HG03354 (cell line): ENCODE measurements around the gene SLC22A4.

ENCODE experiments used
- ATAC-seq: cut with Tn5 transposase; IDR thresholded peaks from one replicate; pipeline ENCODE4 v1.9.1; 2021; ENCODE audit warnings: mild to moderate bottlenecking; ENCODE audit not compliant: unreplicated experiment, poor library complexity, severe bottlenecking

SLC22A4 gene

DNA sequence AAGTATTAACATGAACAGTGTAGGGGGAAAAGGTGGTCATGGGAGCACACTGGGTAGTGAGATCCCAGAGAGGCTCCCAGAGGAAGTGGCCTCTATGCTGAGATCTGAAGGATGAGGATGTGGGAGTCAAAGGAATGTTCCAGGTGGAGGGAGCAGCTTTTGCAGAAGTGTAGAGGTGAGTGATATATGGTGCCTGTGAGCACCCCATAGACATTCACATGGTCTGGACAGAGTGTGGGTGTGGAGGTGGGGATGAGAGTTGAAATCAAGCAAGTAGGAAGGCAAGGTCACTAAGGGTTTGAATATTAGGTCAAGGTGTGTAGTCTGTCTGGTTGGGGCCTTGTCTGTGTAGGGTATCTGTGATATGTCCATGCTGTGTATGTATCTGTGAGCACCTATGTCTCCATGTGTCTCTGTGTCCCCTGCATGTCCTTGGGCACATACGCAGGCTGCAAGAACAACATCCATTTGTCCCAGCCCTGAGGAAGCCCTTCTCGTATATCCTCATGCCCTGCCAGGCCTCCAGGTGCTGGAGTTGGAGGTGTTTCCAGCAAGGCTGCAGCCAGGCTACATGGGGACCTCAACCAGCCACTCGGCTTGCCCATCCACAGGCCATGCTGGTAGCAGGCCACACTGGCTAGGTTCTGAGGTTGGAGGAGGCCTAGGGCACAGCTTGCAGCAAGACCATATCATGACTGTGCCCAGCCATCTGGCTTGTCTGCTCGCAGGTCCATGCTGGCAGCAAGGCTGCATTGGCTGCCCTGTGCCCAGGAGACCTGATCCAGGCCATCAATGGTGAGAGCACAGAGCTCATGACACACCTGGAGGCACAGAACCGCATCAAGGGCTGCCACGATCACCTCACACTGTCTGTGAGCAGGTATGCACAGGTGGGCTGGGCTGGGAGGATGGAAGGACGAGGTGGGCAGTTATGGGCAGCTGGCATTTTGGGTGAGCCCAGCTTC is 32.0 kb upstream of the SLC22A4 start:
- no peak for ATAC-seq

DNA sequence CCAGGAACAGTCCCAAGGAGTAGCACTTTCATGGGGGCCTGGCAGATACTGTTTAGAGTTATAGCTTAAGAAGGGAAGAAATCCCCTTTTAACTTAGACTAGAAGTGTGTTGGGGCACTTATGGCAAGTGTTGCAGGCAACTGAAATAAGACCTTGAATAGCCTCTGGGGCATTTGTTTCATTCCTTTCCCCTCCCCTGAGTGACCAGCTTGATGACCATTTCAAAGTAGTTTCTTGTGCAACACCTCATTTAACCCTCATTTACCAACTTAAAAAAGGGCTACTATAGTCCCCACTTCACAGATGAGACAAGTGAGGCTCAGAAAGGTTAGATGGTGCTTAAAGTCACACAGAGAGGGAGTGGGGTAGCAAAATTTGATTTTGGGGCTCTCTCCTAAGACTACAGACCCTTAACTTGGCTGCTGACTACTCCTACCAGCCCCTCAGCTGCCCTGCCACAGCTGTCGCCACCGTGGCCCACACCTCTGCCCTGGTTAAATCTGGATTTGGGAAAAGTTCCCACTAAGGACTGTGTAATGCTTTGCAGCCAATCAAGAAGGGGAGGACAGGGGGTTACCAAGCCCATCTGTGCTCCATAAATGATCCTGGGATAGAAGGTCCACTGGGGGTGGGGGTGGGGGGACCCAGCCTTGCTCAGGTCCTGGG is 31.2 kb upstream of the SLC22A4 start:
- ATAC-seq, result no peak

DNA sequence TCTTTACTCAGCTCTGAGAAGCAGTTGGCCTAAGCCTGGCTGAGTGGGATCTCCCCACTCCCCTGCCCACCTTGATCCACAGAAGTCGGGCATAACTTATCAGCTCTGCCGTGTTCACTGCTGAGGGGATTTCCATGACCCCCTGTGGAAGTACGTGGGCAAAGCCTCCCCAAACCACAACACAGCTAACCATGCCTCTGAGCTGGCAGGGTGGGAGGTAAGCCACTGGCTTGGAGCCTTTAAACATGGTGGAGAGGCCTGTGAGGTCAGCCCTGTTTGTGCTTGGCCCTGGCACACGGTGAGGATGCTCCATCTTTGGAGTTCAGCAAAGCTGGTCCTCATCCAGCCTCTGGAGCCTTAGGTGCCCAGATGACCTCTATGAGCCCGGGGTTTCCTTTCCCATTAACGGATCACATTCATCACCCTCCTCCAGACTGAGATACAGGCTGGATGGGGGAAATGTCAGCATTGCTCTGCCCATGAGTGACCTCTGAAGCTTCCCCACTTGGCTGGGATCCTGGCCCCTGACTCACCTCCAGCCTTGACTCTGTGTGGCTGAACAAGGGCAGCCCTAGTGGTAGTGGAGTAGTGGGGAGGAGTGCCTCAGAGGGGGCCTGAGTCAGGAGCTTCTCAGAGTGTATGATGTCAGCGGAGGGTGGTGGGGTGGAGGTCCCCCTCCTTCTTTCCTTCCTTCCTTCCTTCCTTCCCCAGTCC is 30.5 kb upstream of the SLC22A4 start:
- ATAC-seq, result no peak

DNA sequence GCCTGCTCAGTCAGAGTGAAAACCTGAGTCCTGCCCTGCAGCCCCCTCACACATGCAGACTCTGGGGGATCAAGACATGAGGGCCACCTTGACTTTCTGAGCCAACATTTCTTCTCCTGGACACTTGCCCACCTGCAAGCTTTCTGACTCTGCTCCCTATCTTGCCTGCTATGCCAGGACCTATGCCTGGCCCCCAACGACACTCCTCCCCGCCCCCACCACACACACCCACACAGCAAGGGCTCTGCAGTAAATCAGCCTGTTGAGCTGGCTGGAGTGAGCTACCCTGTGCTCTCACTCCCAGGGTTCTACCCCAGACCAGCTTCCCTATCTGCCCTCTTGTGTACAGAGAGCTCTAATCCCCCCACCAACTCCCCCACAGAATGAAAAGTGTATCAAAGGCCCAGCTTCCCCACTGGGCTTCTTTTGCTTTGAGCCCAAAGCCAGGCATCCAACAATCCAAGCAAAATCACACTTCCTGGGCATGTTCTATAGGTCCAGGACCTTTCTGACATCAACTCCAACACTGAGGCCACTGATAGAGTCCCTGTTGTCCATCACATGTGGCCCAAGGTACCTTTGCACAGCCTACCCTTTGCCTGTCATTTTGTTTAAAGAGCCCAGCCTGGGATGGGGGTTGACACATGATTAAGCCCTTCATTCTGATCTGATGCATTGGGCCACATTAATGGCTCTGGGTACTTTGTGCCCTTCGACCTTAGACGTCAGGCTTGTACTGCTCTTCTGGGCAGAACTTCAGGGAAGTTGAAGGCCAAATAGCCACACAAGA is 29.5 kb upstream of the SLC22A4 start:
- ATAC-seq, result no peak

DNA sequence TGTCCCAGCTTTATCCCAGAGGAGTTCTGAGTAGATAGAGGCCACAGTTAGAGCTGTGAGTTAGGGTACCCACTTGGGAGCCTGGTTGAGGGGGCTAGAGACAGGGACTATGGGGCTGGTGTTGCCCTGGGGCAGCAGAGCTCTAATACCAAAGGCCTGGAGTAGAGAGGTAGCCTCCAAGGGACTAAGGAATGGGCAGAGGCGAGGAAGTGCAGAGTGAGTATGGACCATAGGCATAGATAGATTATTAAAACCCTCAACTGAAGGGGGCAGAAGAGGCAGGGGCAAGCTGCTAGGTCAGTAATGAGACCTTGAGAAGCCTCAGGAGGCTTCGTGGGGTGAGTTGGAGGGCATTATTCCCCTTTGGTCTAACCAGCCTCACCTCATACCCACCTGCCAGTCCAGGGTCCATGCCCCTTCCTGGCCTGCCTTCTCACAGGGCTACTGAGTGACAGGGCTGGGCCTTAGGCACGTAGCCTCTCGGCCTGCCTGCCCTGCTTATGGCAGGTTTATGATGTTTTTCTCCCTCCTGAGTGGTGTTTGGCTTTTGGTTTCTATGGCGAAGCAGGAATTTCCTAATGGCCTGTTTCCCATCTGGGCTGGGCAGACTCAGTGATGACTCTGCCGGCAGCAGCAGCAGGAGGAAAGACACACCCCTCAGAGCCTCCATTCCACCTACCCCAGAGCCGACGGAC is 28.7 kb upstream of the SLC22A4 start:
- ATAC-seq, result no peak

DNA sequence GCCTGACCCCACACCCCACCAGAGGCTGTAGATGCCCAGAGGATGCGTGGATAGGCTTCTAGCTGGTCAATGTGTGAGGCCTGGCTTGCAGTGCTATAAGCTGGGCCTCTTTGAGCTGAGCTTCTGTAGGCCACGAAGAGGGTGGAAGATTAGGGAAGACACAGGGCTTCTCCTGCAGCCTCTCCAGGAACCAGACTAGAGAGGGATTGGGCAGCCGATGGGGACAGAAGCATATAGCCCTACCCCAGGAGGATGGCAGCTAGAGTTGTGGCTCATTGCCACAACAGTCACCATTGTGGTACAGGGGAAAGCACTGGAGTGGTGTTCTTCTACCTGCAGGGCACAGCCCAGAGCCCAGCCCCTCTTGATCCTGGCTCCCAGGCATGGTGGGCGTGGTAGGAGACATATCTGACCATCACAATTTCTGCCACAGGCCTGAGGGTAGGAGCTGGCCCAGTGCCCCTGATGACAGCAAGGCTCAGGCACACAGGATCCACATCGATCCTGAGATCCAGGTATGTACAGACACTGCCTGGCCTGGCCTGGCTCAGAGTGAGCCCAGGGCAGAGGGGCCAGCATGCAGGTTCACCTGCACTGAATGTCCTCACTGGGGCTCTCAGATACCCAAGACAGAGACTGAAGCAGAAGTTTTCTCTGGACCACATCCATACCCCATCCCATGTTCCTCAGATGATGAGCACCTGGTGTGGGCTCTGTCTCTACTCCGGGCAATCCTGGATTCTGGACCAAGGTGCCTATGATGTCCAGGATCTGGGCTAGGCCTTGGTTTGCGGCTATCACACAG is 28.0 kb upstream of the SLC22A4 start:
- no peak for ATAC-seq

DNA sequence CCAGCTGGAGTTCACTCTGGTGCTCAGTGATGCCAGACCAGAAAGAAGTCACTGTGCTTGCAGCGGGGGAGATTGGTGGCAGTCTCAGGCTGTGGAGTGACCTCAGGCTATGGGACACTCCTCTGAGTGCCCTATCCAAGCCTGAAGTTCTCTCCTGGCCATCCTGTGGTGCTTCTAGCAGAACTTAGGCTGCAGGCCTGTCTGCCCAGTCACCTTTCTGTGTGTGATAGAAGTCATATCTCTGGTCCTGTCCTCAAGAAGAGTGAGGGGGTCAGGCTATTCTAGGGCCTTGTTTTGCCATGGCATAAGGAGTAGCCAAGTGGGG is 27.4 kb upstream of the SLC22A4 start:
- ATAC-seq, result no peak

DNA sequence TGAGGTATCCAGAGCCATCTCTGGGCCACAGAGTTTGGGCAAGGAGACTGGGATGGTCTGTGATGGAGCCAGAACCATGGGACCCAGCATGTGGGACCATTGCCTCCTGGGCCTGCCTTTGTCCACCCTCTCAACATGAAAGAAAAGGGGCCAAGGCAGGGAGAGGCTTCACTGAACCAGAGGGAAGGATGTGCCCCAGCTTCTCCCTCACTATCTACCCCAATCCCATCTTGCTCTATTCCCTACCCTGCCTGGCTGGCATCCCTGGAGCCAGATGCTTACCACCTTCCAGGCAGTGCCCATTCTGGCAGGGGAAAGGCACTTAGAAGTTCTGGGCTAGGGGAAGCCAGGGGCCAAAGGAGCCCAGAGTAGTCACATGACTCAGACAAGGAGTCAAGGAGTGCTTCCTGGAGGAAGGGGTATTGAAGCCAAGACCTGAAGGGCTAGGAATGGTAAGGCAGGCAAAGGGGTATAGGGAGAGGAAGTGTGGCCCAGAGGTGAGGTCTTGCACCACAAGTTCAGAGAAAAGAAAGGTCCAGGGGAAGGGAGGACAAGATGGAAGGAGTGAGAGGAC is 26.9 kb upstream of the SLC22A4 start:
- no peak for ATAC-seq

DNA sequence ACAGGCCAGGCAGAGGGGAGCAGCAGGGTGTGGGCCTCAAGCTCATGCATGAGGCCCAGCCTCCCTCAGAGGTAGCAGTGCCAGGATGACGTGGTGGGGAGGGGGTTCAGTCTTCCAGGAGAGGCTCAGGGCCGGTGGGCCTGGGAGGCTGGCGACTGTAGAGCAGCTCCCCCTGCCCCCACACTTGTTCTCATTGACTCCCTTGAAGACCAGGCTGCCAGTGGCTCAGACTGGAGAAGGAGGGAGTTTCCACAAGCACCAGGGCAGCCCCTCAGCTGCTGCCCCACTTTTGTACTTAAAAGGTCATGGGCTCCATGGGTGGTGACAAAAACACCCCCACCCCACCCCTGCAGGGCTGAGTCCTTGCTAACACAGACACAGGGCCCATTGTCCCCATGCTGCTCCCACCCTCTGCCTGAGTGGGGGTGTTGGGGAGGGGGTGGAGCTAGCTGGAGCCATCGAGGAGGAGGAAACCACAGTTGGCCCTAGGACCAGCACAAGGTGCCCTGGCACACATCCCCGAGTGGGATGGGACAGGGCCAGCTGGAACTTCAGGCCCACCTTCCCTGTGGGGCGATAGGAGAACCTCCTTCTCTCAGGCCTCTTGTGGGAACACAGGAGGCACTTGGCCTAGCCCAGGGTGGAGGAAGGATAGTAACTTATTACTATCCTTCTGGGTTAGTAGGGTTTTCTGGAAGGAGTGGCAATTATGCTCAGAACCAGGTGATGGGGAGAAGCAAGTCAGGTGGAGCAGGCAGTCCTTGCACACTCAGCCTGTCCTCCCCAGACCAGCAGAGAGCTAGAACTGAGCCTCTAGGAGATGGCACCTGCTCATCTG is 26.0 kb upstream of the SLC22A4 start:
- ATAC-seq, result peak; percentile 14

DNA sequence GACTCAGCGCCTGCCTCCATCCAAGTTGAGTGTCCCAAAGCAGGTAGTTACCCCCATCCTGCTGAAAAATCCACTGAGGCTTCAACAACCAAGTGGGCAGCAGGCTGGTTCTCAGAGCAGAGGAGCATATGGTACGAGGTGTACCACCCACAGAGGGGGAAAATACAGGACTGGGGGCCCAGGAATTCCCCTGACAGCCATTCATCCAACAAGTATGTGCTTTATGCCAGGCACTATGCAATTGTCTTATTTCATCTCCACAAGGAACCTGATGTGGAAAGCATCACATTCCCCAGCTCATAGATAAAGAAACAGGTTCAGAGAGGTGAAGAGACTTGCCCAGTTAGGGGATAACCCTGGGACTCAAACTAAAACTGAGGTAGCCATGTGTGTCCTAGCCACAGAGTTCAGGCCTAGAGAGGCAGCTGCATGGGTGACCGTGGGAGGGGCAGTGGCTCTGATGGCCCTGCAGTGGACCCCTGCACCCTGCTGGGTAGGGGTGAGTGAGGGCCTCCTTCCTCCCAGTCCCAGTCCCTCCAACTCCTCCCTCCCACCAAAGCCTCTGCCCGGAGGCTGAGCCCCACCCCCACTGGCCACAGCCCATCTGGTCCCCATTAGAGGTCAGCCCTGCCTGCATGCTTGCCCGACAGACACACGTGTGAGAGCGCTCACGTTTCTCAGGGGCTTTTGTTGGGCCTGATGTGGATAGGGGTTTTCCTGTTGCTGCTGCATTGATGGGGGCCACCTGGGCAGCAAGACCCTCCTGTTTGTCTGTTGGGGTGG is 25.2 kb upstream of the SLC22A4 start:
- ATAC-seq, result peak; percentile 71

DNA sequence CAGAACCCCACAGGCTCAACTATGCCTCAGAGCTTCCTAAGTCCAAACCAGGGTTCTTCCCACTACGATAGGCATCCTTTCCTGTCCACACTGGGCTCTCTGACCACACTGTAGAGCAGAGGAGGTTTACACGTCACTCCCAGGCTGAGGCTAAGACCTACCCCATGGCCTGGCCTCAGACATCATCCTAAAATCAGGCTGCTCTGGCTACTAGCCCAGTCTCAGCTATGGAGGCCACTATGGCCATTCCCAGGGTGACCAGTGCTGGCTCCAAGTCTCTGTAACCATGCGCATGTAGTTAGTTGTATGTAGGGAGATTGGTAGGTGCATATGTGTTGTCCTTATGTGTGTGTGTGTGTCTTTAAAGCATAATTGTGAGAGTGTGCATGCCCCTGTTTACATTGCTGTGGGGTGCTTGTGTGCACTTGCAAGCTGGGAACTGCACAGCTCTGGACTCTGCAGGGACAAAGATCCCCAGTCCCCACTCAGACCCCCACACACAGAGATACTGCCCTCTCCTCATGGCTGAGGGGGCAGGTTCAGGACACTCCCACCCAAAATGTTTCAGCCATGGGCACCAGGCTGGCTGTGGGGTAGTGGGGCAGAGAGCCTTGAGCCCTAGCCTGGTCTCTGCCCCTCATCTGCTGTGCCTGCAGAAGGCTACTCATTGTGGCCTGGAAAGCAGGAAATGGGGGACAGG is 24.4 kb upstream of the SLC22A4 start:
- ATAC-seq, result no peak

DNA sequence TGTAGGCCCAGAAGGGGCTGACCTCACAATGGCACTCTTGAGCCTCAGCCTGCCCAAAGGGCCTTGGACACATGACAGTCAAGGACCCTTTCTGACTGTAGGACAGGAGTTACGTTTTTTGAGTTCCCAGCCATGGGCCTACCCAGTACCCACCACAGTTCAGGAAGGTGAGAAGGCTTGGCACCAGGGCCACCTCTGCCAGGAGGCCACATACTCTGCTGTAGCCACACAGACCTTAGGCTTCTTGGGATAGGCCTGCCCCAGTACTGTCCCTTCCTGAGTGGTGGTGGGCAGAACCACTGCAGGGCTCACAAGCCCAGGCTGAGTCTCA is 23.9 kb upstream of the SLC22A4 start:
- ATAC-seq, result no peak

DNA sequence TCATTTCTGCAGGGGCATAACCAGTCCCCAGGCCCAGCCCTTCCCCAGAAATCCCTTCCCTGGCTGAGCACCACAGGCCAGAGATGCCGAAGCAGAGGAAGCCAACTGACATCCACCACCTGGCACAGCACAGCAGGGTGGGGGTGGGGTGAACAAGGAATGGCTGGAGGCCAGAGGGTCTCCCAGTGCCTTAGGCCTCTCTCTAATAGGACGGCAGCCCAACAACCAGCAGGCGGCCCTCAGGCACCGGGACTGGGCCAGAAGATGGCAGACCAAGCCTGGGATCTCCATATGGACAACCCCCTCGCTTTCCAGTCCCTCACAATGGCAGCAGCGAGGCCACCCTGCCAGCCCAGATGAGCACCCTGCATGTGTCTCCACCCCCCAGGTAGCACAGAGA is 23.5 kb upstream of the SLC22A4 start:
- no peak for ATAC-seq

DNA sequence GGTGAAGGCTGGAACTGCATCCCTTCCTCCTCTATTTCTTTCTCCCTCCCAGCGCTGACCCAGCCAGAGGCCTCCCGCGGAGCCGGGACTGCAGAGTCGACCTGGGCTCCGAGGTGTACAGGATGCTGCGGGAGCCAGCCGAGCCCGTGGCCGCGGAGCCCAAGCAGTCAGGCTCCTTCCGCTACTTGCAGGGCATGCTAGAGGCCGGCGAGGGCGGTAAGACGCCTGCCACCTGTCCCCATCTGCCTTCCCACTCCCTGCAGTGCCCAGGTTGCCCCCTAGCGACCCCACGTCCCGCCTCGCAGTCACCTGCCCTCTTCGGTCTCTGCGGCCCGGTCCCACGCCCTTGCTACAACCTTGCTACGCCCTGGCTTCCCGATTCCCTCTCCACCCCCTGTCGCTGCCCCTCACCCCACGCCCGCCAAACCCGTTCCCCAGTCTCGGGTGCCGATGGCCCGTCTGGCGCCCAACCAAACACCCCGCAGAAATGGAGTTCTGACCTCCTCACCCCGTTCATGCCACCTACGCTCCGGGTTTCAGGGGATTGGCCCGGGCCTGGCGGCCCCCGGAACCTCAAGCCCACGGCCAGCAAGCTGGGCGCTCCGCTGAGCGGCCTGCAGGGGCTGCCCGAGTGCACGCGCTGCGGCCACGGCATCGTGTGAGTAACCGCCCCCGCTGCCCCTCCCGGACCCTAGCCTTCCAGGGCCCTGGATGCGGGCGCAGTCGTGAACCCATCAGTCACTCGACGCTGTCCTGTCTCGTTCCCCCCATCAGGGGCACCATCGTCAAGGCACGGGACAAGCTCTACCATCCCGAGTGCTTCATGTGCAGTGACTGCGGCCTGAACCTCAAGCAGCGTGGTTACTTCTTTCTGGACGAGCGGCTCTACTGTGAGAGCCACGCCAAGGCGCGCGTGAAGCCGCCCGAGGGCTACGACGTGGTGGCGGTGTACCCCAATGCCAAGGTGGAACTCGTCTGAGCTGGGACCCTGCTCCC is 22.6 kb upstream of the SLC22A4 start:
- ATAC-seq, result no peak
